Measurements from ENCODE around the gene LYSMD2. TPM values are rescaled to one million over a fixed set of nuclear protein-coding genes. Genes with fewer than 3 reads are reported as not detected.

The LYSMD2 gene
- total RNA-seq, 3 donors from 2014 or later = 3.8 to 12.8 (median 7.3) TPM

- TF ChIP-seq, protein P1, sequence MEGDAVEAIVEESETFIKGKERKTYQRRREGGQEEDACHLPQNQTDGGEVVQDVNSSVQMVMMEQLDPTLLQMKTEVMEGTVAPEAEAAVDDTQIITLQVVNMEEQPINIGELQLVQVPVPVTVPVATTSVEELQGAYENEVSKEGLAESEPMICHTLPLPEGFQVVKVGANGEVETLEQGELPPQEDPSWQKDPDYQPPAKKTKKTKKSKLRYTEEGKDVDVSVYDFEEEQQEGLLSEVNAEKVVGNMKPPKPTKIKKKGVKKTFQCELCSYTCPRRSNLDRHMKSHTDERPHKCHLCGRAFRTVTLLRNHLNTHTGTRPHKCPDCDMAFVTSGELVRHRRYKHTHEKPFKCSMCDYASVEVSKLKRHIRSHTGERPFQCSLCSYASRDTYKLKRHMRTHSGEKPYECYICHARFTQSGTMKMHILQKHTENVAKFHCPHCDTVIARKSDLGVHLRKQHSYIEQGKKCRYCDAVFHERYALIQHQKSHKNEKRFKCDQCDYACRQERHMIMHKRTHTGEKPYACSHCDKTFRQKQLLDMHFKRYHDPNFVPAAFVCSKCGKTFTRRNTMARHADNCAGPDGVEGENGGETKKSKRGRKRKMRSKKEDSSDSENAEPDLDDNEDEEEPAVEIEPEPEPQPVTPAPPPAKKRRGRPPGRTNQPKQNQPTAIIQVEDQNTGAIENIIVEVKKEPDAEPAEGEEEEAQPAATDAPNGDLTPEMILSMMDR (IDR thresholded peaks at IDR 0.05) = no peak
- no peak for DNase-seq
- intact Hi-C loops (cut with DNase I, micrococcal nuclease) = no loop called here
- Histone ChIP-seq H3K4me1 (ENCODE audit: low read depth) (no peaks in the 10 kb centered on the region), H3K9me3 (no peaks in the 10 kb centered on the region), H3K36me3 (ENCODE audit: low read depth) (no peaks in the 10 kb centered on the region), H3K4me3 (no peak overlapping the region)
- ATAC-seq = no peak
These were observed 62.2 kb downstream of the LYSMD2 start for GRCh38 chr15:51675234-51675633.

Other genes starting within 250 kb of the LYSMD2 start
- 10 to 100 TPM; 36.5 to 45.5 (median 43.0) TPM for gene DMXL2, start 114.9 kb downstream of the LYSMD2 start, total RNA-seq
- 1 to 10 TPM in 1 of 3 donors, under 1 TPM in 2; 0.78 to 3.3 (median 0.89) TPM for gene SCG3, start 56.2 kb downstream of the LYSMD2 start, total RNA-seq
- gene TMOD2, start 13.9 kb upstream of the LYSMD2 start, total RNA-seq = 10 to 100 TPM in 1 of 3 donors, 1 to 10 TPM in 2; 3.7 to 30.3 (median 6.3) TPM
- gene TMOD3, start 92.0 kb upstream of the LYSMD2 start, total RNA-seq = 10 to 100 TPM; 43.8 to 65.2 (median 63.7) TPM
- 10 to 100 TPM; 21.3 to 26.6 (median 26.3) TPM for gene LEO1, start 234.1 kb upstream of the LYSMD2 start, total RNA-seq